Measurements from ENCODE around the gene GSC. TPM values are rescaled to one million over a fixed set of nuclear protein-coding genes. Genes with fewer than 3 reads are reported as not detected.

The GSC gene
- total RNA-seq, 1 donor from 2014 or later, result 1.7 TPM

DNA sequence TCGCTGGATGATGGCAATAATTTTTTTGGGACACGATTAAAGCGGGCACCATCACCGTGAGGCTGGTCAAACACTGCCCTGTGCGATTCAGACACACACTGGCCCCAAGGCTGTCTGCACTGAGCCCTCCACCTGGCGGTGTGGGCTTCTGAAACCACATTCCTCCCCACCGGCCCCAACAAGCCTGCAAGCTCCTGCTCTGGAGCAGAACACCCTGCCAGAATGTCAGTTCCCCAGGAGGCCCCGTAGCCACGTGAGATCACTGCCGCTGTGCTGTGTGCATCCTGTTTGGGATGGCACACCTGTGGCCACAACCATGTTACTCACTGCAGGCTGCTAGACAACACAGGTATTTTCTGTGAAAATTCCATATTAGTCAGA lies 7.9 kb downstream of the GSC start:
- intact Hi-C loops (cut with DNase I), result no loop called here
- Histone ChIP-seq H3K4me1 (no peaks in the 10 kb centered on the region), H3K27ac (no peak overlapping the region), H3K36me3 (no peaks in the 10 kb centered on the region), H3K4me3 (no peak overlapping the region), H3K27me3 (peaks cover 2% of the 10 kb centered on the region), H3K9me3 (no peaks in the 10 kb centered on the region)
- TF ChIP-seq POLR2AphosphoS5 (IDR thresholded peaks at IDR 0.05; ENCODE audit: insufficient read depth in 1 of 2, low read depth in 1 of 2) (no peak), POLR2A (IDR thresholded peaks at IDR 0.05) (no peak)
- TF ChIP-seq, protein P1, sequence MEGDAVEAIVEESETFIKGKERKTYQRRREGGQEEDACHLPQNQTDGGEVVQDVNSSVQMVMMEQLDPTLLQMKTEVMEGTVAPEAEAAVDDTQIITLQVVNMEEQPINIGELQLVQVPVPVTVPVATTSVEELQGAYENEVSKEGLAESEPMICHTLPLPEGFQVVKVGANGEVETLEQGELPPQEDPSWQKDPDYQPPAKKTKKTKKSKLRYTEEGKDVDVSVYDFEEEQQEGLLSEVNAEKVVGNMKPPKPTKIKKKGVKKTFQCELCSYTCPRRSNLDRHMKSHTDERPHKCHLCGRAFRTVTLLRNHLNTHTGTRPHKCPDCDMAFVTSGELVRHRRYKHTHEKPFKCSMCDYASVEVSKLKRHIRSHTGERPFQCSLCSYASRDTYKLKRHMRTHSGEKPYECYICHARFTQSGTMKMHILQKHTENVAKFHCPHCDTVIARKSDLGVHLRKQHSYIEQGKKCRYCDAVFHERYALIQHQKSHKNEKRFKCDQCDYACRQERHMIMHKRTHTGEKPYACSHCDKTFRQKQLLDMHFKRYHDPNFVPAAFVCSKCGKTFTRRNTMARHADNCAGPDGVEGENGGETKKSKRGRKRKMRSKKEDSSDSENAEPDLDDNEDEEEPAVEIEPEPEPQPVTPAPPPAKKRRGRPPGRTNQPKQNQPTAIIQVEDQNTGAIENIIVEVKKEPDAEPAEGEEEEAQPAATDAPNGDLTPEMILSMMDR (IDR thresholded peaks at IDR 0.05), result no peak
- no peak for DNase-seq (ENCODE audit: extremely low spot score in 2 of 2)

DNA sequence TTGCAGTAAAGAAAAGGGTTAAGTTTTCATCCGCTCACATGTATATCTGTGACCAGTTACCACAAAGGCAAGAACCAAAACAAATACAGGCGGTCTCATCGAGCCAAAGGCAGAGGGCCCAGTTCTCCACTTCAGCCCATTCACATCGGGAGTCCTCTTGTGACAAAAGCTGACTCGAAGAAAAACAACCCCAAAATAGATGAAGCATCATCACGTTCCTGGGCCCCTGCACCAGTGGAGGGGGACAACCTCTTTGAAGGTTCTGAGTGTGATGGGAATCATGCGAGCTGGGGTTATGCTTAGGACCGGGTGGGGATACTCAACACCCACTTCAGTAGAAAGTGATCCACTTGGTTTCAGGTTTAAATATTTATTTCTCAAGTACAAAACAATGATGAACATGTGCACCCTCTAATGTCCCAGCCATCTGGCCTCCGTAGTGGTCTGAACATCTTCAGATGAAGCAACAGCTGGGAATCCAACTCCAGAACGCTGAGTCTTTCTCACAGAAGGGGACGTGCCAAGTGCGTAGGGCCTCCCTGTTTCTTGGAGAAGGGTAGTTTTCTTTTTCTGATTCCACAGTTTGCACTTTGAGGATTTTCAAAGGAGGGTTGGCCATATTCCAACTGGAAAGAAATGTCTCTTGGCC lies 8.4 kb downstream of the GSC start:
- Histone ChIP-seq H3K9me3 (no peaks in the 10 kb centered on the region), H3K36me3 (no peaks in the 10 kb centered on the region), H3K4me1 (no peaks in the 10 kb centered on the region), H3K4me3 (no peak overlapping the region), H3K27ac (no peak overlapping the region), H3K27me3 (no peaks in the 10 kb centered on the region)
- TF ChIP-seq POLR2AphosphoS5 (IDR thresholded peaks at IDR 0.05; ENCODE audit: insufficient read depth in 1 of 2, low read depth in 1 of 2) (no peak), POLR2A (IDR thresholded peaks at IDR 0.05) (no peak)
- no peak for DNase-seq (ENCODE audit: extremely low spot score in 2 of 2)
- intact Hi-C loops (cut with DNase I), result no loop called here

DNA sequence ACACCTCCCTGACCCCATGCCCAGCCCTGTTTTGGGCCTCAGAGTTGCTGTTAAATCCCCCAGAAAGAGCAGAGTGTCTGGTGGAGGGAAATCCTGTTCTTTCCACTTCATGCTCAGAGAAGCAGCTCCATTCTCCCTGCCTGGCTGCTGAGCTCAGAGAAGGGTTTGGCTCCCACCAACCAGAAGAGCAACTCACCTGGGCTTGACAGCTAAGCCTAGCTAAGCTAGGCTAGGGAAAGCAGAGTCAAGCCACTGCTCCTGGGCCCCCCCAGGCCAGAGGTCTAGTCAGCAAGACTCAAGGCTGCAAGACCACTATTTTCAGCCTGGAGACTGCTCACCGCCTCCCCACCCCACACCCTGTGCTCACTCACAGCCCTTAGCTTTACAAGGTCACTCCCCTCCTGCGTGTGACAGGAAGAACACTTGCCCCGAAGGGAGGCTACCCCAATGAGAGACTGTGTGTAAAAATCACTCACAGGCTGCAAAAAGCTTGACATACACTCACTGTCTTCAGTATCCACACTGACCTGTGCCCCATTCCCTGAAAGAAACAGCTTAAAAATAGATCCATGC lies 13.5 kb downstream of the GSC start:
- intact Hi-C loops (cut with DNase I), result no loop called here
- Histone ChIP-seq H3K27me3 (no peaks in the 10 kb centered on the region), H3K36me3 (no peaks in the 10 kb centered on the region), H3K27ac (no peak overlapping the region), H3K4me3 (no peak overlapping the region), H3K4me1 (no peaks in the 10 kb centered on the region), H3K9me3 (no peaks in the 10 kb centered on the region)
- no peak for DNase-seq (ENCODE audit: extremely low spot score in 2 of 2)
- TF ChIP-seq, protein P1 (IDR thresholded peaks at IDR 0.05), result no peak
- TF ChIP-seq POLR2A (IDR thresholded peaks at IDR 0.05), result no peak
- no peak for TF ChIP-seq POLR2AphosphoS5 (IDR thresholded peaks at IDR 0.05; ENCODE audit: insufficient read depth in 1 of 2, low read depth in 1 of 2)

DNA sequence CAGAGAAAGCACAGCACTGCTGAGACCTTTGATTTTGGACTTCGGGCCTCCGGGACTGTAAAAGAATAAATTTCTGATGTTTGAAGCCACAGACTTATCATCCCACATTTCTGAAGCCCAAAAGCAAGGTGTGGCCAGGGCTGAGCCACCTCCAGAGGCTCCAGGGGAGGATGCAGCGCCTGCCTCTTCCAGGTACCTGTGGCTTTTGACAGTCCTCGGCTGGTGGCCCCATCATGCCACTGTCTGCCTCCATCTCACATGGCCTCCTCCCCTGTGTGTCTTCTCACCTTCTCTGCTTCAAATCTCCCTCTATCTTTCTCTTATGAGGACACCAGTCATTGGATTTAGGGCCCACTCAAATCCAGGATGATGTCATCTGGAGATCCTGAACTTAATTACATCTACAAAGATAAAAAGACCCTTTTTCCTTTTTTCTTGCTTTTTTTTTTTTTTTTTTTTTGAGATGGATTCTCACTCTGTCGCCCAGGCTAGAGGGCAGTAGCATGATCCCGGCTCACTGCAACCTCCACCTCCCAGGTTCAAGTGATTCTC lies 15.4 kb downstream of the GSC start:
- H3K4me1 ChIP-seq, result no peaks in the 10 kb centered on the region
- intact Hi-C loops (cut with DNase I), result no loop called here
- H3K36me3 ChIP-seq, result no peaks in the 10 kb centered on the region
- no peaks in the 10 kb centered on the region for H3K9me3 ChIP-seq
- H3K4me3 ChIP-seq, result no peak overlapping the region
- H3K27ac ChIP-seq, result no peak overlapping the region
- DNase-seq (ENCODE audit: extremely low spot score in 2 of 2), result no peak
- no peaks in the 10 kb centered on the region for H3K27me3 ChIP-seq
- TF ChIP-seq, protein P1 (IDR thresholded peaks at IDR 0.05), result no peak
- TF ChIP-seq POLR2A (IDR thresholded peaks at IDR 0.05) (no peak), POLR2AphosphoS5 (IDR thresholded peaks at IDR 0.05; ENCODE audit: insufficient read depth in 1 of 2, low read depth in 1 of 2) (no peak)

DNA sequence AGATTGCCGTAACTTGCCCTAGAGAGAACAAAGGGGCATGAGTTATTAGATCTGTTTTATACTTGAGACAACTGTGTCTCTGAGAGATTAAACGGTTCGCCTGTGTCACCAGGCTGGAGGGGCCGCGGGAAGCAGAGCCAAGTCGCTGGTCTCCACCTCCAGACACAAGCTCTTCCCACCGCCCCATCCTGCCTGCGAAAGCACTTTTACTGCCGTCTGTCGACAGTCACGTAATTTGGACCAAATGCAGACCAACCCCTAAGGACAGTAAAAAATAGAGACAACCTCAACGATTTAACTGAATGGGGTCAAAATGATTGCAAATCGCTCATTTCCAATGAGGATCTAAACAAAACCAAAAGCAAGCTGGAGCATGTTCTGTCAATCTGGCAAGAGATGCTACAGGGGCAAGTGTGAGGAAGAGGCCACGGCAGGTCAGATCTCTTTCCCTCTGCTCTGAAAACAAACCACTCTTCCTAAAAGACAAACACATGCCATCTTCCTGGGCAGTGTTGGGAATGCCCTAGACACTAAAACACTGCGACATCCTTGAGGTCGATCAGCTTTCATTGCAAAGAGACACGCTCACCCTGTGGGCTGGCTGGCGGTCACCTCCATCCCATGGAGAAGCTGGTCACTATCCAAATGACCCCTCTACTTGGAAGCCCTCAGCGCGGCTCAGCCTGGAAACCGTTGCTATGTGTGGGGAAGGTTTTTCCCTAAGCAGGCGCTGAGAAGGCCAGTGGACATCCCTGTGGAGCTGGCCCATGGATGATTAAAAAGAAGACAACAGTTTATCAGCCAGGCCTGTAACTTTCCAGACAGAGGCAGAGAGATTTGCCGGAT lies 17.1 kb downstream of the GSC start:
- DNase-seq (ENCODE audit: extremely low spot score in 2 of 2), result no peak

More for the DNA sequence above, 17.1 kb downstream of the GSC start:
- Histone ChIP-seq H3K27me3 (no peaks in the 10 kb centered on the region), H3K4me3 (no peak overlapping the region), H3K9me3 (no peaks in the 10 kb centered on the region), H3K4me1 (no peaks in the 10 kb centered on the region), H3K27ac (no peak overlapping the region), H3K36me3 (no peaks in the 10 kb centered on the region)
- TF ChIP-seq POLR2A (IDR thresholded peaks at IDR 0.05), result no peak
- TF ChIP-seq POLR2AphosphoS5 (IDR thresholded peaks at IDR 0.05; ENCODE audit: insufficient read depth in 1 of 2, low read depth in 1 of 2), result no peak
- TF ChIP-seq, protein P1 (IDR thresholded peaks at IDR 0.05), result no peak
- intact Hi-C loops (cut with DNase I), result no loop called here

Measured in vagina (tissue), 2 donors.